Loucy (cell line): ENCODE measurements around the gene RSRC1.

Experiments used
- H2AFZ ChIP-seq: fragments of 200-600 bp; sonication (generic); 2 replicates; pipeline ENCODE4 v1.6.0; 2016; ENCODE audit warnings: antibody characterized with exemption, mild to moderate bottlenecking, low read length, moderate library complexity
- H3F3A ChIP-seq: fragments of 200-600 bp; 2 replicates; pipeline ENCODE4 v1.6.0; 2016; ENCODE audit warnings: antibody characterized with exemption, low read depth, mild to moderate bottlenecking
- H3K27me3 ChIP-seq: fragments of 200-600 bp; sonication (generic); 2 replicates; pipeline ENCODE4 v1.6.1; 2014; ENCODE audit warnings: low read length, mild to moderate bottlenecking; ENCODE audit not compliant: insufficient read depth, poor library complexity, severe bottlenecking
- H3K36me3 ChIP-seq: fragments of 200-600 bp; sonication (generic); 2 replicates; pipeline ENCODE4 v1.6.1; 2016; ENCODE audit warnings: low read length; ENCODE audit not compliant: insufficient read depth
- H3K4me1 ChIP-seq: fragments of 200-600 bp; sonication (generic); 2 replicates; pipeline ENCODE4 v1.5.1; 2014; ENCODE audit warnings: low read length, mild to moderate bottlenecking; ENCODE audit not compliant: insufficient read depth, poor library complexity, severe bottlenecking
- H3K4me2 ChIP-seq: fragments of 200-600 bp; sonication (generic); 2 replicates; pipeline ENCODE4 v1.6.0; 2014; ENCODE audit warnings: antibody characterized with exemption, low read length, low read depth, mild to moderate bottlenecking; ENCODE audit not compliant: poor library complexity, severe bottlenecking
- H3K4me3 ChIP-seq: fragments of 200-600 bp; sonication (generic); 2 replicates; pipeline ENCODE4 v1.5.1; 2014; ENCODE audit warnings: low read length, mild to moderate bottlenecking, mixed read lengths; ENCODE audit not compliant: poor library complexity, severe bottlenecking
- H3K79me2 ChIP-seq: fragments of 200-600 bp; sonication (generic); 2 replicates; pipeline ENCODE4 v1.6.1; 2014; ENCODE audit warnings: low read length; ENCODE audit not compliant: insufficient read depth
- H3K9ac ChIP-seq: fragments of 200-600 bp; sonication (generic); 2 replicates; pipeline ENCODE4 v1.6.0; 2014; ENCODE audit warnings: mild to moderate bottlenecking, low read depth, low read length, moderate library complexity; ENCODE audit not compliant: poor library complexity, severe bottlenecking
- H3K9me2 ChIP-seq: fragments of 200-600 bp; sonication (generic); replicated peaks from 2 replicates; pipeline ENCODE4 v1.6.1; 2016; ENCODE audit warnings: low read depth, low read length, mixed read lengths
- H3K9me3 ChIP-seq: fragments of 200-600 bp; sonication (generic); 2 replicates; pipeline ENCODE4 v1.6.1; 2014; ENCODE audit warnings: mild to moderate bottlenecking, antibody characterized with exemption, low read length, low read depth; ENCODE audit not compliant: insufficient read depth
- H4K20me1 ChIP-seq: fragments of 200-600 bp; sonication (generic); 2 replicates; pipeline ENCODE4 v1.6.0; 2014; ENCODE audit warnings: antibody characterized with exemption, low read length, mild to moderate bottlenecking; ENCODE audit not compliant: insufficient read depth, poor library complexity, severe bottlenecking
- EZH2phosphoT487 ChIP-seq: fragments of 200-600 bp; IDR thresholded peaks from 2 replicates; pipeline ENCODE4 v1.6.1; 2018; ENCODE audit warnings: antibody characterized with exemption, mild to moderate bottlenecking, moderate library complexity, borderline replicate concordance
- TF ChIP-seq, protein P1 (sequence below): fragments of 200-600 bp; sonication (generic); conservative IDR thresholded peaks from 2 replicates; pipeline ENCODE4 v1.5.1; 2014; ENCODE audit warnings: mild to moderate bottlenecking, antibody characterized with exemption, low read length

RSRC1 gene

GRCh38 chr3:158103081-158103886 is 6.6 kb upstream of the RSRC1 start:
- Histone ChIP-seq H3K4me1 (no peaks in the 10 kb centered on the region), H3K4me2 (no peak overlapping the region), H3K9me2 (no peaks in the 10 kb centered on the region), H3K79me2 (no peaks in the 10 kb centered on the region), H3K27me3 (no peaks in the 10 kb centered on the region), H4K20me1 (no peaks in the 10 kb centered on the region), H3F3A (no peaks in the 10 kb centered on the region), H3K4me3 (no peak overlapping the region), H3K9ac (no peak overlapping the region), H3K9me3 (no peaks in the 10 kb centered on the region), H3K36me3 (no peaks in the 10 kb centered on the region), H2AFZ (no peak overlapping the region)
- TF ChIP-seq, protein P1, sequence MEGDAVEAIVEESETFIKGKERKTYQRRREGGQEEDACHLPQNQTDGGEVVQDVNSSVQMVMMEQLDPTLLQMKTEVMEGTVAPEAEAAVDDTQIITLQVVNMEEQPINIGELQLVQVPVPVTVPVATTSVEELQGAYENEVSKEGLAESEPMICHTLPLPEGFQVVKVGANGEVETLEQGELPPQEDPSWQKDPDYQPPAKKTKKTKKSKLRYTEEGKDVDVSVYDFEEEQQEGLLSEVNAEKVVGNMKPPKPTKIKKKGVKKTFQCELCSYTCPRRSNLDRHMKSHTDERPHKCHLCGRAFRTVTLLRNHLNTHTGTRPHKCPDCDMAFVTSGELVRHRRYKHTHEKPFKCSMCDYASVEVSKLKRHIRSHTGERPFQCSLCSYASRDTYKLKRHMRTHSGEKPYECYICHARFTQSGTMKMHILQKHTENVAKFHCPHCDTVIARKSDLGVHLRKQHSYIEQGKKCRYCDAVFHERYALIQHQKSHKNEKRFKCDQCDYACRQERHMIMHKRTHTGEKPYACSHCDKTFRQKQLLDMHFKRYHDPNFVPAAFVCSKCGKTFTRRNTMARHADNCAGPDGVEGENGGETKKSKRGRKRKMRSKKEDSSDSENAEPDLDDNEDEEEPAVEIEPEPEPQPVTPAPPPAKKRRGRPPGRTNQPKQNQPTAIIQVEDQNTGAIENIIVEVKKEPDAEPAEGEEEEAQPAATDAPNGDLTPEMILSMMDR = no peak
- TF ChIP-seq EZH2phosphoT487 = no peak

GRCh38 chr3:158103887-158104327 is 6.0 kb upstream of the RSRC1 start:
- no peak overlapping the region for H2AFZ ChIP-seq
- no peaks in the 10 kb centered on the region for H3K9me3 ChIP-seq
- H4K20me1 ChIP-seq = no peaks in the 10 kb centered on the region
- no peaks in the 10 kb centered on the region for H3F3A ChIP-seq
- TF ChIP-seq EZH2phosphoT487 = no peak
- TF ChIP-seq, protein P1 = no peak
- H3K4me1 ChIP-seq = no peaks in the 10 kb centered on the region
- no peaks in the 10 kb centered on the region for H3K79me2 ChIP-seq
- H3K9ac ChIP-seq = no peak overlapping the region
- no peaks in the 10 kb centered on the region for H3K9me2 ChIP-seq
- no peak overlapping the region for H3K4me3 ChIP-seq
- no peaks in the 10 kb centered on the region for H3K27me3 ChIP-seq
- H3K4me2 ChIP-seq = no peak overlapping the region
- H3K36me3 ChIP-seq = no peaks in the 10 kb centered on the region

- H3K79me2 ChIP-seq = no peaks in the 10 kb centered on the region
Observed at GRCh38 chr3:158104431-158104921, 5.4 kb upstream of the RSRC1 start.

More at GRCh38 chr3:158104431-158104921, 5.4 kb upstream of the RSRC1 start:
- Histone ChIP-seq H3K36me3 (no peaks in the 10 kb centered on the region), H3K9me3 (no peaks in the 10 kb centered on the region), H3K9me2 (no peaks in the 10 kb centered on the region), H3K4me2 (no peak overlapping the region), H3K9ac (no peak overlapping the region), H3K4me1 (peaks cover 4% of the 10 kb centered on the region), H4K20me1 (no peaks in the 10 kb centered on the region), H3K27me3 (no peaks in the 10 kb centered on the region), H3F3A (no peaks in the 10 kb centered on the region), H2AFZ (no peak overlapping the region), H3K4me3 (no peak overlapping the region)
- TF ChIP-seq, protein P1 = no peak
- no peak for TF ChIP-seq EZH2phosphoT487
